Mesendoderm (in vitro differentiated cells): ENCODE data around the gene HIGD2A.
A peak's percentile ranks its signal among the peaks of the same experiment; 100 is the strongest.
"Not testable (repeated sequence)": the region's sequence is repeated elsewhere in the genome, so short reads cannot be mapped to it uniquely, and the experiment has no call there.

Experiments
- DNase-seq: peaks from one replicate; pipeline ENCODE4 v3.0.0; 2013
- H2AK5ac ChIP-seq: 2 replicates; pipeline ENCODE4 v1.6.1; 2013; ENCODE audit warnings: low read length, inconsistent platforms
- H2BK120ac ChIP-seq: 2 replicates; pipeline ENCODE4 v1.6.1; 2013; ENCODE audit warnings: low read depth, mild to moderate bottlenecking, low read length, moderate library complexity, mixed read lengths
- H2BK15ac ChIP-seq: replicated peaks from 2 replicates; pipeline ENCODE4 v1.6.1; 2013; ENCODE audit warnings: low read depth, mild to moderate bottlenecking, moderate library complexity
- H2BK5ac ChIP-seq: 2 replicates; pipeline ENCODE4 v1.6.1; 2013; ENCODE audit warnings: low read length, inconsistent platforms
- H3K18ac ChIP-seq: 2 replicates; pipeline ENCODE4 v1.6.1; 2013; ENCODE audit warnings: mild to moderate bottlenecking, low read length, mixed read lengths
- H3K23ac ChIP-seq: one replicate; pipeline ENCODE4 v1.6.1; 2013; ENCODE audit warnings: low read length
- H3K27ac ChIP-seq: 2 replicates; pipeline ENCODE4 v1.5.1; 2013; ENCODE audit warnings: low read depth, mild to moderate bottlenecking, inconsistent platforms, low read length, moderate library complexity
- H3K27me3 ChIP-seq: 2 replicates; pipeline ENCODE4 v1.6.1; 2013; ENCODE audit warnings: low read length, control low read depth, mild to moderate bottlenecking, inconsistent platforms; ENCODE audit not compliant: insufficient read depth, poor library complexity
- H3K36me3 ChIP-seq: 2 replicates; pipeline ENCODE4 v1.6.1; 2013; ENCODE audit warnings: low read length, inconsistent platforms; ENCODE audit not compliant: control insufficient read depth, insufficient read depth
- H3K4ac ChIP-seq: one replicate; pipeline ENCODE4 v1.6.1; 2013; ENCODE audit warnings: low read depth, mild to moderate bottlenecking, low read length, moderate library complexity
- H3K4me1 ChIP-seq: 2 replicates; pipeline ENCODE4 v1.6.1; 2013; ENCODE audit warnings: low read depth, low read length, inconsistent platforms; ENCODE audit not compliant: control insufficient read depth
- H3K4me2 ChIP-seq: 2 replicates; pipeline ENCODE4 v1.6.1; 2013; ENCODE audit warnings: low read length
- H3K4me3 ChIP-seq: 2 replicates; pipeline ENCODE4 v1.5.1; 2013; ENCODE audit warnings: mild to moderate bottlenecking, low read length
- H3K56ac ChIP-seq: one replicate; pipeline ENCODE4 v1.6.1; 2013; ENCODE audit warnings: low read length
- H3K79me1 ChIP-seq: 2 replicates; pipeline ENCODE4 v1.6.1; 2013; ENCODE audit warnings: low read length, inconsistent platforms
- H3K79me2 ChIP-seq: 2 replicates; pipeline ENCODE4 v1.6.1; 2013; ENCODE audit warnings: mild to moderate bottlenecking, low read length; ENCODE audit not compliant: control insufficient read depth, insufficient read depth
- H3K9ac ChIP-seq: 2 replicates; pipeline ENCODE4 v1.6.1; 2013; ENCODE audit warnings: low read length, inconsistent platforms
- H4K5ac ChIP-seq: one replicate; pipeline ENCODE4 v1.6.1; 2013; ENCODE audit warnings: low read length
- H4K8ac ChIP-seq: one replicate; pipeline ENCODE4 v1.6.1; 2013; ENCODE audit warnings: low read depth, mild to moderate bottlenecking, control low read depth, low read length, moderate library complexity
- WGBS: extraction: QIAGEN DNeasy Blood & Tissue Kit; methylation state at CpG from one replicate; pipeline ENCODE4 v1.1.7; 2013; ENCODE audit warnings: low lambda C conversion rate, missing lambda C conversion rate; ENCODE audit not compliant: insufficient coverage; ENCODE audit errors: extremely low coverage; 5-methylcytosine and 5-hydroxymethylcytosine counted together

The HIGD2A gene

DNA sequence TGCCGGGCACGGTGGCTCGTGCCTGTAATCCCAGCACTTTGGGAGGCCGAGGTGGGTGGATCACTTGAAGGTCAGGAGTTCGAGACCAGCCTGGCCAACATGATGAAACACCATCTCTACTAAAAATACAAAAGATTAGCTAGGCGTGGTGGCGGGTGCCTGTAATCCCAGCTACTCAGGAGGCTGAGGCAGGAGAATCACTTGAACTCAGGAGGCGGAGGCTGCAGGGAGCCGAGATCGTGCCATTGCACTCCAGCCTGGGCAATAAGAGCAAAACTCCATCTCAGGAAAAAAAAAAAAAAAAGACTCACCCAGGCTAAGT, 19.7 kb downstream of the HIGD2A start:
- no CpG with 5 or more reads among the region's 10 CpGs for WGBS
- H3K79me1 ChIP-seq, H2AK5ac ChIP-seq, H3K23ac ChIP-seq, H3K18ac ChIP-seq, H3K4me3 ChIP-seq, H2BK5ac ChIP-seq, H3K79me2 ChIP-seq, H2BK15ac ChIP-seq, H3K4me2 ChIP-seq, H3K9ac ChIP-seq, H4K5ac ChIP-seq, H3K27ac ChIP-seq, H3K56ac ChIP-seq, DNase-seq, H4K8ac ChIP-seq, H2BK120ac ChIP-seq, H3K4ac ChIP-seq, H3K4me1 ChIP-seq, H3K36me3 ChIP-seq, H3K27me3 ChIP-seq: not testable (repeated sequence)

DNA sequence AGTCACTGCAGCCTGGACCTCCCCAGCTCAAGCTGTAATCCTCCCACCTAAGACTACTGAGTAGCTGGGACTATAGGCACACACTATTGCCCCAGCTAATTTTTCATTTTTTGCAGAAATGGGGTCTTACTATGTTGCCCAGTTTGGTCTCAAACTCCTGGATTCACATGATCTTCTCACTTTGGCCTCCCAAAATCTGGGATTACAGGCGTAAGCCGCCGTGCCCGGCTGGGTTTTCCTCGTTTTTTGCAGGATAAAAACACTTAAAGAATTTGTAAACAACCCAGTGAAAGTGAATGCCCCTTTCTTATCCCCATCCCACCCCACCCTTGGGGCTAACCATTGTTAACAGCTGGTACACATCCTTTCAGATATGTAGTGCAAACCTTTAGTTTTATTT, 20.0 kb downstream of the HIGD2A start:
- Histone ChIP-seq H3K4me1 (no peaks in the 10 kb centered on the region), H3K9ac (no peak overlapping the region), H3K79me1 (no peaks in the 10 kb centered on the region), H3K27me3 (no peaks in the 10 kb centered on the region), H2AK5ac (no peak overlapping the region), H3K27ac (no peak overlapping the region), H3K79me2 (no peaks in the 10 kb centered on the region), H3K18ac (no peak overlapping the region), H3K4me2 (no peak overlapping the region), H3K36me3 (no peaks in the 10 kb centered on the region), H3K23ac (no peak overlapping the region), H4K8ac (no peak overlapping the region), H3K4me3 (no peak overlapping the region), H2BK15ac (no peak overlapping the region), H3K56ac (no peak overlapping the region), H2BK120ac (no peak overlapping the region), H4K5ac (no peak overlapping the region), H3K4ac (no peak overlapping the region), H2BK5ac (no peak overlapping the region)
- no peak for DNase-seq
- WGBS = no CpG with 5 or more reads among the region's 5 CpGs

DNA sequence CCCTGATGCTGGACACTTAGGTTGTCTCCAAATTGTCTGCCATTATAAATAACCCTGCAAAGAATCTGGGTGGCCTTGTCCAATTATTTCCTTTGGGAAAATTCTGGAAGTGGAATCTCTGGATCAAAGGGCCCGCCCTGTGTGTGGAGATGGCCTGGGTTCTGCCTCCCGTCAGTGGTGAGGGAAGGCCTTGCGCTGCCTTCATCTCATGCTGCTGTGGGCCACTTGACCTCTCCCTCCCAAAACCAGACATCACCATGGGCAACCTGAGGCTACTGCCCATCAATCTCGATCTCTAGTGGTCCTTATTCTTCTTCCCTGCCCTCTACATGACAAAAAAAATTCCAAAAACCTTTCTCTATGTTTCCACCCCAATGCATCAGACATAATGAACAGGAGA, 21.2 kb downstream of the HIGD2A start:
- Histone ChIP-seq H3K79me2 (no peaks in the 10 kb centered on the region), H3K4me3 (no peak overlapping the region), H2BK120ac (no peak overlapping the region), H4K5ac (no peak overlapping the region), H3K4me1 (no peaks in the 10 kb centered on the region), H3K56ac (no peak overlapping the region), H4K8ac (no peak overlapping the region), H3K4me2 (no peak overlapping the region), H3K4ac (no peak overlapping the region), H2BK5ac (no peak overlapping the region), H3K79me1 (no peaks in the 10 kb centered on the region), H2AK5ac (no peak overlapping the region), H3K23ac (no peak overlapping the region), H3K18ac (no peak overlapping the region), H3K27me3 (no peaks in the 10 kb centered on the region), H3K9ac (no peak overlapping the region), H2BK15ac (no peak overlapping the region), H3K36me3 (no peaks in the 10 kb centered on the region), H3K27ac (no peak overlapping the region)
- WGBS = no CpG with 5 or more reads among the region's 4 CpGs
- no peak for DNase-seq

- Histone ChIP-seq H3K36me3 (no peaks in the 10 kb centered on the region), H3K4ac (no peak overlapping the region), H2BK5ac (no peak overlapping the region), H4K8ac (no peak overlapping the region), H2AK5ac (no peak overlapping the region), H3K4me2 (no peak overlapping the region), H3K9ac (no peak overlapping the region), H3K79me1 (no peaks in the 10 kb centered on the region), H3K23ac (no peak overlapping the region), H3K27me3 (no peaks in the 10 kb centered on the region), H2BK120ac (no peak overlapping the region), H3K27ac (no peak overlapping the region), H4K5ac (no peak overlapping the region), H2BK15ac (no peak overlapping the region), H3K56ac (no peak overlapping the region), H3K4me3 (no peak overlapping the region), H3K4me1 (no peaks in the 10 kb centered on the region), H3K18ac (no peak overlapping the region), H3K79me2 (no peaks in the 10 kb centered on the region)
- peak; percentile 17 for DNase-seq
- no CpG with 5 or more reads among the region's 5 CpGs for WGBS
These were observed 22.1 kb downstream of the HIGD2A start for GRCh38 chr5:176410486-176411180.

GRCh38 chr5:176412517-176413254, 24.1 kb downstream of the HIGD2A start:
- Histone ChIP-seq H3K79me2 (no peaks in the 10 kb centered on the region), H2AK5ac (no peak overlapping the region), H2BK5ac (no peak overlapping the region), H3K36me3 (no peaks in the 10 kb centered on the region), H3K4me2 (no peak overlapping the region), H3K4me3 (no peak overlapping the region), H3K9ac (no peak overlapping the region), H3K27ac (no peak overlapping the region), H3K4ac (no peak overlapping the region), H4K5ac (no peak overlapping the region), H2BK15ac (no peak overlapping the region), H3K4me1 (no peaks in the 10 kb centered on the region), H3K56ac (no peak overlapping the region), H3K18ac (no peak overlapping the region), H2BK120ac (no peak overlapping the region), H3K79me1 (no peaks in the 10 kb centered on the region), H3K23ac (no peak overlapping the region), H3K27me3 (no peaks in the 10 kb centered on the region), H4K8ac (no peak overlapping the region)
- DNase-seq = no peak
- no CpG with 5 or more reads among the region's 10 CpGs for WGBS

DNA sequence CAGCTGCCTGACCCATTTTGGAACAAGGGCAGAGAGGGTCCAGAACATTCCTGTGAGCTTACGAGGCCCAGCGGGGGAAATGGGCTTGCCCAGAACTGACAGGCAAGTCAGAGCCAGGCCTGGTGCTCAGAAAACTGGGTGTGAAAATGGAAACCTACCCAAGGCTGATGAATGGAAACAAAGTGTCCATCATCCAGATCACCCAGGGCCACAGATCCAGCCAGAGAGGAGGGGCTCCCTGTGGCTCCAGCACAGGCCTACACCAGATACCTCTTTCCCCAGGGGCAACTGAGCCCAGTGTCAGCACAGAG, 24.7 kb downstream of the HIGD2A start:
- Histone ChIP-seq H3K79me2 (no peaks in the 10 kb centered on the region), H3K36me3 (no peaks in the 10 kb centered on the region), H3K18ac (no peak overlapping the region), H3K4me2 (no peak overlapping the region), H4K5ac (no peak overlapping the region), H3K4me1 (no peaks in the 10 kb centered on the region), H4K8ac (no peak overlapping the region), H2BK15ac (no peak overlapping the region), H2BK120ac (no peak overlapping the region), H3K27ac (no peak overlapping the region), H2AK5ac (no peak overlapping the region), H3K23ac (no peak overlapping the region), H3K27me3 (no peaks in the 10 kb centered on the region), H3K4ac (no peak overlapping the region), H3K9ac (no peak overlapping the region), H2BK5ac (no peak overlapping the region), H3K79me1 (no peaks in the 10 kb centered on the region), H3K56ac (no peak overlapping the region), H3K4me3 (no peak overlapping the region)
- no CpG with 5 or more reads among the region's 2 CpGs for WGBS
- no peak for DNase-seq
